GM19324 (cell line): Measurements from ENCODE around the gene CELA3B.
"Not testable (repeated sequence)": the region's sequence is repeated elsewhere in the genome, so short reads cannot be mapped to it uniquely, and the experiment has no call there.

Experiments used
- ATAC-seq: cut with Tn5 transposase; IDR thresholded peaks from one replicate; pipeline ENCODE4 v1.9.1; 2021; ENCODE audit warnings: mild to moderate bottlenecking, moderate library complexity; ENCODE audit not compliant: unreplicated experiment, low FRiP score

The CELA3B gene

DNA sequence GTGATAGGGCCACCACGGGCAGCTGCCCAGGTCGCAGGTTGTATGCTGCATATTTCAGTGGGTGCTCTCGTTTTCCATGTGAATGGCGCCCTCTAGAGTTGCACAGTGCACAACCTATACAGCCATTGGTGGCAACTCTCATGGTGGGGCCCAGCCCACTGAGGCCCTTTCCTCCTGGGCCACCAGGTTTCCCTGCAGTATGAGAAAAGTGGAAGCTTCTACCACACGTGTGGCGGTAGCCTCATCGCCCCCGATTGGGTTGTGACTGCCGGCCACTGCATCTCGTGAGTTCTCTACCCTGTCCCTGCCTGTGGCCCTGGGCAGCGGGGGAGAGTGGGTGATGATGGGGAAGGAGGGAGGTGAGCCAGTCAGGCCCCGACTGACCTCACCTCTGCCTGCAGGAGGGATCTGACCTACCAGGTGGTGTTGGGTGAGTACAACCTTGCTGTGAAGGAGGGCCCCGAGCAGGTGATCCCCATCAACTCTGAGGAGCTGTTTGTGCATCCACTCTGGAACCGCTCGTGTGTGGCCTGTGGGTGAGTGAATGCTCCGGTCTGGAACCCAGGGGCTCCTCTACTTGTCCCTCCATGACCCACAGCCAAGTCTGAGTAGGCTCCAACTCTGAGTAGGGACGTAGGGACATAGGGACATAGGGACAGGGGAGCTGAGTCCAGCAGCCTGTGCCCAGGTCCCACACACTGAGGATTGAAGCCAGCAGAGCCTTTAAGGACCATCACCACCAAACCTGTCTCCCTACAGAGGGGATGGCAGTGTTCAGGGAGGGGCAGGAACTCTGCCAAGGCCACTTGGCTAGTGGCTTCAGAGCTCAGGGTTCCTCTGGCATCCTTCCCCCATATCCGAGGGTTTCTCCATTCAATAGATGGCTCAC is 28.7 kb downstream of the CELA3B start:
- not testable (repeated sequence) for ATAC-seq

DNA sequence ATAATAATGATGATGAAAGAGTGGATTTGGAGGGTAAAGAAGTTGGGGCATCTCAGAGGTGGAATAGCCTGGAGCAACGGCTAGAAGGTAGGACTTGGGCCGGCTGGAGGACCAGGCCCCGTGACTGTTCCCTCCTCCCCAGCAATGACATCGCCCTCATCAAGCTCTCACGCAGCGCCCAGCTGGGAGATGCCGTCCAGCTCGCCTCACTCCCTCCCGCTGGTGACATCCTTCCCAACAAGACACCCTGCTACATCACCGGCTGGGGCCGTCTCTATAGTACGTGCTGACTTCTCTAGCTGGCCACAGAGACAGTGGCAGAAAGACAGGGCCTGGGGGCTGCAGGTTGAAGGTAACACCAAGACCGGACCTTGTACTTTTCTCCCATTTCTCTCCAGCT is 29.9 kb downstream of the CELA3B start:
- ATAC-seq = not testable (repeated sequence)

DNA sequence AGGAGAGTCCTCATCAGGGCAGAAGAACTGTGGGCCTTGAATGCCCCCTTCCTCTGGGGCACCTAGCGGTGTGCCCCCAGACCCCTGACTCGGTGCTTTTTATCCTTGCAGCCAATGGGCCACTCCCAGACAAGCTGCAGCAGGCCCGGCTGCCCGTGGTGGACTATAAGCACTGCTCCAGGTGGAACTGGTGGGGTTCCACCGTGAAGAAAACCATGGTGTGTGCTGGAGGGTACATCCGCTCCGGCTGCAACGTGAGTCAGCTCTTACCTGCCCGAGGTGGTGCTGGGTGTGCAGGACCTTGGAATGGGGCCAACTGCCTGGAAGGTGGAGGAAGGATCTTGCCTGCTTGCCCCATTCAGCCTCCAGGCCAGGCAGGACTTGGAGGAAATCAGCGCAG is 30.4 kb downstream of the CELA3B start:
- not testable (repeated sequence) for ATAC-seq

DNA sequence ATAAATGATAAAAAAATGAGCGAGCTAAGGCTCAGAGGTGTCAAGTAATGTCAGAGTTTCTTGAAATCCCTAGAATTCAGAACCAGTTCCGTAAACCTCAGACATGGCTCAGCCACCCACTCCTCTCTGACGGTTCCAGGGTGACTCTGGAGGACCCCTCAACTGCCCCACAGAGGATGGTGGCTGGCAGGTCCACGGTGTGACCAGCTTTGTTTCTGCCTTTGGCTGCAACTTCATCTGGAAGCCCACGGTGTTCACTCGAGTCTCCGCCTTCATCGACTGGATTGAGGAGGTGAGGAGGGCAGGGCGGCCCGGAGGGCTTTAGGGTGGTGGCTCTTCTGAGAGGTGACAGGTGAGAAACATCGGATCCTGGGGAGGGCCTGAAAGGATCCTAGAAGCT is 32.7 kb downstream of the CELA3B start:
- not testable (repeated sequence) for ATAC-seq

DNA sequence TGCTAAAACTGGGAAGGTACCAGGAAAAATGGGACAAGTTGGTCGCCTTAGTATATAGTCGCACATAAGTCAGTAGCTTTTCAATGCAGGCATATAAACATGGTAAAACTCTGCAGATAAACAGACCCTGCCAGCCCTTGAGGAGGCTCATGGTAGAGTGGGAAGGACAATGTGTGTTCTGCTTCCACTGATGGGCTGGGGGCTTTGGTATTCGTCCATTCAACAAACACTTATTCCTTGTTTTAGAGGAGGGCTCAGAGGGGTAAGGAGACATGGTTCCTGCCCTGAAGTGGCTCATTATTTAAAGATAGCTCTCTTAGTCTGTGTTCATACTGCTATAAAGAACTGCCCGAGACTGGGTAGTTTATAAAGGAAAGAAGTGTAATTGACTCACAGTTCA is 35.9 kb downstream of the CELA3B start:
- ATAC-seq = not testable (repeated sequence)

GRCh38 chr1:22014575-22015206 is 37.9 kb downstream of the CELA3B start:
- not testable (repeated sequence) for ATAC-seq

- ATAC-seq = no peak
Measured at GRCh38 chr1:22018583-22019559, 42.0 kb downstream of the CELA3B start.

DNA sequence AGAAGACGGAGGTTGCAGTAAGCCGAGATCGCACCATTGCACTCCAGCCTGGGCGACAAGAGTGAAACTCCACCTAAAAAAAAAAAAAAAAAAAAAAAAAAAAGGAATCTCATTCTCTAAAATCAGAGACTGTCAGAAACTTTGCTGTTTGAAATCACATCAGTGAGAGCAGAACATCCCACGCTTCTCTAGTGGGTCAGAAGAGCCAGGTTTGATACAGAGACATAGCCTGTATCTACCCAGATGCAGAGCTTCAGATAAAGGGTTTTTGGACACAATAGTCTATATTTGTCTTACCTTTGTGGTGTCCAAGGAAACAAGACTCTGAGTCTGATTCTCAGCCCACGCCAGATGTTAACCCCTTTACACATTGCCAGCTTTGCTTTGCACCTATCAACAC is 44.2 kb downstream of the CELA3B start:
- no peak for ATAC-seq

DNA sequence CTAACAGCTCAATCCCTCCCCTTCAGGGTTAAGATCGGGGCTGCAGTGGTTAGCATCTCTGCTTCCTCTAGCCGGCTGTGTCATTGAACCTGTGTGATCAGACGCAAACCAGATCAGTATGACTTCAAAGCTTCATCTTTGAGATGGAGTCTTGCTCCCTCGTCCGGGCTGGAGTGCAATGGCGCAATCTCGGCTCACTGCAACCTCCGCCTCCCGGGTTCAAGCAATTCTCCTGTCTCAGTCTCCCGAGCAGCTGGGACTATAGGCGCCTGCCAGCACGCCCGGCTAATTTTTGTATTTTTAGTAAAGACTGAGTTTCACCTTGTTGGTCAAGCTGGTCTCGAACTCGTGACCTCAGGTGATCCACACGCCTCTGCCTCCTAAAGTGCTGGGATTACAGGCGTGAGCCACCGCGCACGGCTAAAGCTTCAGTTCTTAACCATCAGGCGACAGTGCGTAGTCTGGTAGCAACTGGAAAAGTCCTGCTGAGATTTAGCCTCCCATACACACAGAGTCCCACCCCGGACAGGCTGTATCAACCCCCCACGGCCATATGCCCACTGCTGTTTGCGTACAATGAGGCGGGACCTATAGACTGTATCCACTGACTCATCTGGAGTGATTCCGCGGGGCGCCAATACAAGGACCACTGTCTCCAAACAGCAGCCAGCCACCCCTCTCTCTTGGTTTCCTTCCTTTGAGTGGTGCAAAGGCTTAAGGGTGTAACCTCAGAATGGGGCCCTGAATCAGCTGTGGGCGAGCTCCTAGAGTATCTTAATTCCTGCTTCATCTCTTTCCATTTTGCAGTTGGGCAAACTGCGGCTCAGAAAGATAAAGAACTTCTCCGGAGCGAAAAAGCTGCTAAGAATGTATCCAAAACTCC is 47.9 kb downstream of the CELA3B start:
- peak; percentile 41 for ATAC-seq

GRCh38 chr1:22025368-22026155 is 48.7 kb downstream of the CELA3B start:
- ATAC-seq = peak; percentile 75

DNA sequence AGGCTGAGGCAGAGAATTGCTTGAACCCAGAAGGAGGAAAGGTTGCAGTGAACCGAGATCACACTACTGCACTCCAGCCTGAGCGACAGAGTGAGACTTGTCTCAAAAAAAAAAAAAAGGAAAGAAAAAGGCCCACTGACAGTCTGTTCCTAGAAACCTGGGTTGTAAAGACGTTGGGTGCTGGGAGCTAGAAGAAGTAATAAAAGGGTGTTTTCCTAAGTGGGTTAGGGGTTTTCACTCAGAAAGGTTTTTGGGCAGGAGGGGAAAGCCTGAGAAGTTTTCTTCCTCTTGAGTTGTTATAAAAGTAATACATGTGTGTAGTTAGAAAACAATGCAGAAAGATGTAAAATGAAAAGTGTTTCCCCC is 50.1 kb downstream of the CELA3B start:
- ATAC-seq = no peak

- ATAC-seq = no peak
Measured at GRCh38 chr1:22030057-22030456, 53.2 kb downstream of the CELA3B start.

GRCh38 chr1:22030473-22030872 is 53.7 kb downstream of the CELA3B start:
- no peak for ATAC-seq

DNA sequence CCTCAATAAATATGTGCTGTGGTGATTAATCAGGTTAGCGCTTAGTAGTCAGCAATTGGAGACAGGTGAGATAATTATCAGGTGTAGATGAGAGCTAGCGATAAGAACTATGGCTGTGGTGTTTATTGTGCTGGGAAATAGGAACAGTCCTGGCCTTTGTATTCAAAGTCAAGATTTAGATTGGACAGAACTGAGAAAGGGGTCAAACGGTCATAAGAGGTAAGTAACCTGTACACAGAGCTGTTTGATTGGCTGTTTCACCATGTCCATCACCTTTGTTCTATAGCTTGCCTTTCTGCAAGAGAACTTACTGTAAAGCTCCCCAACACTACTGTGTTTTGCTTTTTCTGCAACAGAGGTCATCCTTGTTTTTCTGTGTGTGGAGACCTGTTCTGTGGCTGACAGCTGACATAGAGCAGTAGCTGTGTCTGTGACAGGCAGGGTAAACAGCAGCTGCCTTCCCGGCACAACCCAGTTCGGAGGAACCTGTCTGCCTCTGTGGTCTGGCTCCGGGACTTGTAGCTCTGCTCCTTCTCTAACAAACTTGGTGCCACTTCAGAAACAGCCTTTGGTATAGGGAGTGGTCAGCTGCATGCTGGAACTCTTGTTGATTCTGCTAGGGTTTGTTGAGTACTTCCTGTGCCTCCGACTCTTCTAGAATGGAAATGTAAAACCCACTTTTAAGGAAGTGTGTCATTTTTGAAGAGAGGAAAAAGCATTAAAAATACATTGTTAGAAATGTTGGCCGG is 54.6 kb downstream of the CELA3B start:
- ATAC-seq = no peak

- ATAC-seq = not testable (repeated sequence)
Measured at GRCh38 chr1:22034834-22035233, 58.0 kb downstream of the CELA3B start.

DNA sequence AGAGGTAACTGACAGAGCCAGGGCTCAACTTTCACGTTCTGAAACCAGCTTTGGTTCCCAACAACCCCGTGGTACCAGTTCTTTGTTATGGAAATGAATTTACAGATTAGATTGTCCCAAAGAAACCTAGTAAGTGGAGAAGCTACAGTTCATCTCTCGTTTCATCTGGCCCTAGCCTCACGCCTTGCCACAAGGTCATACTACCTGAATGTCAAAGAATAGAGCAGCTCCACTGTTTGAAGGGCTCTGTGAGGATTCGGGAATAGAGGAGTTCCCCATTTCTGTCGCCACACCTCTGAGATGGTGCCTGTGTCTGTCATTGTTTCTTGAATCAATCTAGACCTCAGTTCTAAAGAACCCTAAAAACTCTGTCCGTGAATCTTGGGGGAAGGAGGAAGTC is 60.7 kb downstream of the CELA3B start:
- ATAC-seq = no peak

DNA sequence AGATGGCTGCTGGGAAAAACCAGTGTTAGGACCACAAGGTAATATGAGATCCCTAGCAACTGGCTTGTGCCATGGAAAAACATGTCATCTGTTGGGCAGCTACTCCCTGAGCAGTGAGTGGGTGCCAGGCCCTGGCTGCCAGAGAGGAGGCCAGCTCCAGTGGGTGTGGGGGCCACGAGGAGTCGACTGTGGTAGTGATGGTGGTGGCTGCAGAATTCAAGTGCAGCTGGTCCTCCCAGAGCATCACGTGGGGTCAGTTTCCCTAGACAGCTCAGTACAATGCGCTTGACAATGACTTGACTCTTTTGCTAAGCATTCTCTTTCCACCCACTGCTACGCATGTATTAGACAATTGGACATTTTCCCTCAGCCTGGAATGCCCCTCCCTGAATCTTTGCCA is 61.2 kb downstream of the CELA3B start:
- no peak for ATAC-seq
